ENCODE results near the gene SUB1. TPM values are rescaled to one million over a fixed set of nuclear protein-coding genes. Genes with fewer than 3 reads are reported as not detected.
"Not testable (repeated sequence)": the region's sequence is repeated elsewhere in the genome, so short reads cannot be mapped to it uniquely, and the experiment has no call there.

Gene SUB1
- 383 TPM for total RNA-seq

DNA sequence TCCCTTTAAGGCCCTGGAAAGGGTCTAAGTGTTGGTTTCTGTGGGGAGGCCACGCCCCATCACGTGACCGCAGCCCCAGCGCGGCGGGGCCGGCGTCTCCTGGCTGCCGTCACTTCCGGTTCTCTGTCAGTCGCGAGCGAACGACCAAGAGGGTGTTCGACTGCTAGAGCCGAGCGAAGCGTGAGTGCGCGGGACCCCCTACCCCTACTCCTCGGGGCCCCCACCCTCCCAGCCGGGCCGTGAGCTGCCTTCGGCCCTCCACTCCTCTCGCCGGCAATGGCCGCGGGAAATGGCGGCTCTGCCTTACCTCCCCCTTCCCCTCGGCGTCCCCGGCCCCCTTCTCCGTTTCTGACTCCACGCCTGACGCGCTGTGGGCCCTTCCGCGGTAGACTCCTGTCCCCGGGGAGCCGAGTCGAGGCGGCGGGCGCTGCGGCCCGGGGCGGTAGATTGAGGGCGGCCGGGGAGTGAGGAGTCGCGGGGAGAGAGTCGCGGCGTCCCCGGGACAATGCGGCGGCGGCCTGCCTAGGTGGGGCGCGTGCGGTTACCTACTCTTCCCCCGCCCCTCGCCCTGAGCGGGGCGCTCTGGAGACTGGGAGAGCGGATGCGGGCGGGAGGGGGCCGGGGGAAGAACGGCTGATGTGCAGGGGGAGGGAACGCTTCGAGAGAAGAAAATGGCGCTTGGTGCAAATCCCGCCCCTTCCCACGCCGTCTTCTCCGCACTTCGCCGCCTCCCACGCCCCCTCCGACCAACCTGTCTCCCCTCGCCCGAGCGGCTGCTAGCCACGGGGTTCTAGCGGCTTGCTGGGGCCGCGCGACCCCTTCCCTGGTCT, at the start of gene SUB1:
Gene SUB1 (plus strand): TSS at position 112 of the 830 bp plus-strand sequence. CDS start 2,956 bp downstream, outside the sequence.
- DNase-seq (ENCODE audit: low spot score in 2 of 2) (peak; percentile 88 to 93), FAIRE-seq (no peak)

DNA sequence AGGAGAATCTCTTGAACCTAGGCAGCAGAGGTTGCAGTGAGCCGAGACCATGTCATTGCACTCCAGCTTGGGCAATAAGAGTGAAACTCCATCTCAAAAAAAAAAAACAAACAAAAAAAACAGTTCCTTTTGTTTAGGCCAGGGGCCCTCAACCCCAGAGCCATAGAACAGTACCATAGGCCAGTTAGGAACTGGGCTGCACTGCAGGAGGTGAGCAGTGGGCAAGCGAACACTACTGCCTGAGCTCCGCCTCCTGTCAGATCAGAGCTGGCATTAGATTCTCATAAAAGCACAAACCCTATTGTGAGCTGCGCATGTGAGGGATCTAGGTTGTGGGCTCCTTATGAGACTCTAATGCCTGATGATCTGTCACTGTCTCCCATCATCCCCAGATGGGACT, 49.1 kb upstream of the SUB1 start:
- DNase-seq (ENCODE audit: low spot score in 2 of 2) (no peak), FAIRE-seq (no peak)

DNA sequence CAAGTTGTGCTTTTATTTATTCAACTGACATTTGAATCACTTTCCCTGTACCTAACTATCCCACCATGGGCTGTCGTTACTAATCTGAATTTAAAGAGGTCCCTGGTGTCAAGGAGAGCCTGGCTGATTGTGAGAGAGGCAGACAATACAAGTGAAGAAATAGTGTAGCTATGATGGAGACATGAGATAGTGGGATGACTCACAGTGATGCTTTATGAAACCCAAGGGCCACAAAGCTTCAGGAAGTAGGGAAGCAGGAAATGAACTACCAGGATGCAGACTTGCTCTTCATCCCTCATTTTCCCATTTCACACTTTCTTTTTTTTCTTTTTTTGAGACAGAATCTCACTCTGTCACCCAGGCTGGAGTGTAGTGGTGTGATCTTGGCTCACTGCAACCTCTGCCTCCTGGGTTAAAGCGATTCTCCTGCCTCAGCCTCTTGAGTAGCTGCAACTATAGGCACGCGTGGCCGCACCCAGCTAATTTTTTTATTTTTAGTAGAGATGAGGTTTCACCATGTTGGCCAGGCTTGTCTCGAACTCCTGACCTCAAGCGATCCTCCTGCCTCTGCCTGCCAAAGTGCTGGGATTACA, 47.8 kb upstream of the SUB1 start:
- FAIRE-seq; DNase-seq (ENCODE audit: low spot score in 2 of 2): not testable (repeated sequence)

DNA sequence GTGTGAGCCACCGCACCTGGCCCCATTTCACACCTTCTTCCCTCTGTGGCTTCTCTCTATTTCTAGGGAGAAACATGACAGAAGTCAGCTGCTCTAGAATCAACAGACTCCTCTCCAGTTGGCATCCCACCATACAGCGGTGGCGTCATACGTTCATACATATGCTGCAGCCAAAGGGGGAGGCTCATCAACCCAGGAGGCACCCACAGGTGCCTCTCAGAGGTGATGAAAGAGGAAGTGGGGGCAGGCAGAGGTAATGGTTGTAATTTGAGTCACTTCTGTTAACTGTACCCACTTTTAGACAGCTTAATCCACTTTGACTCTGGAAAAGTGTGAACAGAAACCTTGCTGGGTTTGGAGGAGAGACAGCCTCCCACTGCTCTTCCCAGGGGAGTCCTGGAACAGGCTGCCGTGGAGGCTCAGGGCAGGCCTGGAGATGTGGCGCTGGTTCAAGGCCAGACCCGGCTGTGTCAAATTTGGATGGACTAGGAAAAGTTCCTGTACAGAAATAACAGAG, 47.3 kb upstream of the SUB1 start:
- DNase-seq (ENCODE audit: low spot score in 2 of 2), result no peak
- FAIRE-seq, result no peak

DNA sequence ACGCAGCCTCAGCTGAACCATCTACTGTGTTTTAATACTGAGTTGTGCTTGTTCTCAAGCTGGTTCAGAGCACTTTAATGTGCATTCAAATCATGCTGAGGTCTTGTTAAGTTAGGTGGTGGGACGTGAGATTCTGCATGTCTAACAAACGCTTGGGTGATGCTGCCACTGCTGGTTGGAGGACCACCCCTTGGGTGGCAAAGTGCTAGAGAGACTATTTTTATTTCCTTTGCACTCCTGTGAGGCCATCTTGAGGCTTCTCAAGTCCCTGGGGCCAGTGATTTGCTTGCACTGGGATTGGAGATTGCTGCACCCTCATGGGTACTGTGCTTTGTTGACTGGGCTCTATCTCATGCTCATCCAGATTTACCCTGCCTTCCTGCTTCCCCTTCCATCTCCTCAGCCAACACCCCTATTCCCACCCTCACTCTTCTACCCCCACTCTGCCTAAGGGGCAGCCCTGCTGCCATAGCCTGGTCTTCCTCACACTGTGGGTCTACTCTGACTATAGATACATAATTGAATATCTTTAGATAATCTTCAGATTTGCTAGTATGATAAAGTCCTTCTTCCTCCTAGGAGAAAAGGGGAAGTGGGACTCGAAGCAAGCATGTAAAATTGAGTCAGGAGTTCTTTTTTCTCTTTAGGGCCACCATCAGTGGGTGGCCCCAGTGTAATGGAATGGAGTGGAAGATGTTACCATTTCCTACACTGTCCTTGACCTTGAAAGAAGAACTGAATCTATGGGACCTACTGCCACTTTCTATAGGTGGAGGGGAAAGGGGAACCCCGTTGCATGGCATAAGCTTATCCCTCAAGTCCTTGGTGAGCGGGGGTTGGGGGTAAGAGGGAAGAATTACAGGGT, 45.1 kb upstream of the SUB1 start:
- FAIRE-seq, result no peak
- no peak for DNase-seq (ENCODE audit: low spot score in 2 of 2)

DNA sequence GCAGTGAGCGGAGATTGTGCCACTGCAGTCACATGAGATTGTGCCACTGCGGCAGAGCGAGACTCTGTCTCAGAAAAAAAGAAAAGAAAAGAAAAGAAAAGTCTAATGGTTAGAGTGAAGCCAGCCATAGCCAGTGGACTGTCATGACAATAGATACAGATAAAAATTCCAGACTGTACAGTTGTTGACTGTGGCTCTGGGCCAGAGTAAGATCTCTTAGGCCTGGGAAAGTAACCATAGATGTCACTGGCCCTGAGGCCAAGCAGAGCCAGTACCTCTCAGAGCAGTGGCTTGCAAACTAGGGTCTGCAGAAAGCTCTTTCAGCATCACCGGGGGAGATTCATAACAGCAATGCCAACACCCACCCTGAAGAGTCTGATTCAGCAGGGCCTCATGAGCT, 44.1 kb upstream of the SUB1 start:
- no peak for FAIRE-seq
- no peak for DNase-seq (ENCODE audit: low spot score in 2 of 2)

DNA sequence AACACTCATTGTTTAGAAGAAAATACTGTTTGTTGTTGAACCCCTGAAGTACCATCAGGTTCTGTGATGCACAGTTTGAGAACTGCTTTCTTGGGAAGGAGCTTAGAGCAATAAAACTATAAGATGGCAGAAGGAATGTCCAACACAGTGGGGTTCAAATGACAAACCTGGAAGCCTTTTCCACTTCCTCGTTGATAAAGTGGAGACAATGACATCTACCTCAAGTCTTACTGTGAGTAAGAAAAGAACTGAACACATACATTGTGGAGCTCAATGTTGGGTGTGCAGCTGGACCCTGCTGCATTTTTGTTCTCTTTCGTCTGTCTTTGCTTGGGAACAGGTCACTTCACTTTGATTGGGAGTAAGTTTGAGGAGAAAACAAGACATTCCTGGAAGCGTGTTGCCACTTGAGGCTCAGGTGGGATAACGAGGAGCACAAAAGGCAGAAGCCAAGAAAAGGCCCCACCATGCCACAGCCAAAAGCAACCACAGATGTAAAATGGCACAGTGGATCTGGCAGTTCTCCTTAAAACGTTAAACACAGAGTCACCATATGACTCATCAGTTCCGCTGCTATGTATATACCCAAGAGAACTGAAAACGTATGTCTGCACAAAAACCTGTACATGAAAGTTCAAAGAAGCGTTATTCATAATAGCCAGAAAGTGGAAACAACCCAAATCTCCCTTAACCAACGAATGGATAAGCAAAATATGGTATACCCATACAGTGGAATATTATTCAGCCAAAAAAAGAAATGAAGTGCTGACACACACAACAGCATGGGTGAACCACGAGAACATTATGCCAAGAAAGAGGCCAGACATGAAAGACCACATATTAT, 42.9 kb upstream of the SUB1 start:
- no peak for FAIRE-seq
- no peak for DNase-seq (ENCODE audit: low spot score in 2 of 2)

DNA sequence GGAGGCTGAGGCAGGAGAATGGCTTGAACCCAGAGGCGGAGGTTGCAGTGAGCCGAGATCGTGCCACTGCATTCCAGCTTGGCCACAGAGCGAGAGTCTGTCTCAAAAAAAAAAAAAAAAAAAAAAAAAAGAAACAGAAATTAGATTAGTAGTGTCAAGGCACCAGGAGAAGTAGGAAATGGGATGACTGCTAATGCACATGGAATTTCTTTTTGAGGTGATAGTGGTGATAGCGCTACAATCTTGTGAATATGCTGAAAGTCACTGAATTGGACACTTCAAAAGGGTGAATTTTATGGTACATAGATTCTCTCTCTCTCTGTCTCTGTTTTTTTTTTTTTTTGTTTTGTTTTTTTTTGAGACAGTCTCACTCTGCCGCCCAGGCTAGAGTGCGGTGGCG, 42.1 kb upstream of the SUB1 start:
- no peak for DNase-seq (ENCODE audit: low spot score in 2 of 2)
- no peak for FAIRE-seq

DNA sequence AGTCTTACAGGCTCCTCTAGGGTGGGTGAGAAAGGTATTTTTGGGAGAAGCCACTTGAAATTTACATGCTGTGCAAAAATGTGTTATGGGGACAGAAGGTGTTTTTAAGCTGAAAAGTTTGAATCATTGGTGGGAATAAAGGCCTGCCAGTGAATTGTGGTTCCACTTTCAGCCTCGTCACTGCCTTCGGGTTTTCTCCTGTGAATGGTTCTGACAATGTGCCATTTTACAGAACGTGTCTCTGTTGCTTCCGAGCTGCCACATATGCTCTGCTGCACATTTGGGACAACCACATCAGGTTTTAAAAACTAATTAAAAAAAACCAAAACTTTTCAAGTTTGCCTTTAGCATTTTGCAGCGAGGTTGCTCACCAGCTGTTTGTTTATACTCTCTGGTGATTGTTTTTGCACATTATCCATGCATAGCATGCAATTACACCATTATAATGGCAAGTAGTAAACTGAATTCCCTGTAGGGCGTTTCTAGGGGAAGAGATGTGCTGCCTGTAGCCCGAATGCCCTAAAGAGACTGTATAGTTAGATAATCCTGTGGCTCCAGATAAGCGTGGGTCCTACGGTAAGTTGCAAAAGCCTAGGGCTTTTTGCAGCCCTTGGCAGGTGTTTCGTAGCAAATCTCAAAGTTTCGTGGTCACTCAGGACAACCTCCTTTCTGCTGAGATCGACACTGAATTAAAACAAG, 40.1 kb upstream of the SUB1 start:
- FAIRE-seq (no peak), DNase-seq (ENCODE audit: low spot score in 2 of 2) (no peak)

DNA sequence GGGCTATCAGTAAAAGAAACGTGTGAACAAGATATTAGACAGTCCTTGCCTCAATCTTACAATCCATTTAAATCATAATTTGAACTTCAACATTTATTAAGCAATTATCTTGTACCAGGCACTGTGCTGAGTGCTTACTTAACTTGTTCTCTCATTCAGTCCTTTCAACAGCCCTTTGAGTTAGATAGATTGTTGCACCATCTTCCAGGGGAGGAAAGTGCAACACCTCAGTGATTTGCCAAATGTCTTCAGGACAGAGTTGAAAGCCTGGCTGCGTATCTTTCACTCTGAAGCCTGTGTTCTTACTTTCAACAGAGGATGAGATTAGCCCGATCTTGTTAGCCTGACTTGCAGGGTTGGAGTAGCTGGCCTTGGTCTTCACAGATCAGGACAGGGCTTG, 34.2 kb upstream of the SUB1 start:
- FAIRE-seq (no peak), DNase-seq (ENCODE audit: low spot score in 2 of 2) (no peak)

DNA sequence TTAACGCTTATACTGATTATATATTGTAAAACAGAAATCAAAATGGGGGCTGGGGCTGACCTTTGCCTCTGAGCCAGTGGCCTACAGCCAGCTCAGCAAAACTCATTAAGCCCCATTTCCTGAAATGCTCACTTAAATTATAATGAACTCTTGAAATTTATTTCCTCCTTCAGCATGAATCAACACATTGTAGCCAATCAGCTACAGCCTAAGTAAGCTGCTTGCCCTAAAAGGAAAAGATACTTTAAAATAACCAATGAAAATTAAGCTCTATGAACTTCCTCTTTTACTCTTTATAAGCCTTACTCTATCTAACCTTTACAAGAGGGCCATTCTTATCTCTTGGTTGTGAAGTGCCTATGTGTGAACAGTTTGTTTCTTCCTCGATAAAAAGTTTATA, 33.5 kb upstream of the SUB1 start:
- DNase-seq (ENCODE audit: low spot score in 2 of 2), result no peak

DNA sequence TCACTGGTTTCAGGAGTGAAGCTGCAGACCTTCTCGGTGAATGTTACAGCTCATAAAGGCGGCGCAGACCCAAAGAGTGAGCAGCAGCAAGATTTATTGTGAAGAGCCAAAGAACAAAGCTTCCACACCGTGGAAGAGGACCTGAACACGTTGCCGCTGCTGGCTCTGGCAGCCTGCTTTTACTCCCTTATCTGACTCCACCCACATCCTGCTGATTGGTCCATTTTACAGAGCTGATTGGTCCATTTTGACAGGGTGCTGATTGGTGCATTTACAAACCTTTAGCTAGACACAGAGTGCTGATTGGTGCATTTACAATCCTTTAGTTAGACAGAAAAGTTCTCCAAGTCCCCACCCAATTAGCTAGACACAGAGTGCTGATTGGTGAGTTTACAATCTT, 32.9 kb upstream of the SUB1 start:
- not testable (repeated sequence) for FAIRE-seq; DNase-seq (ENCODE audit: low spot score in 2 of 2)

More for the DNA sequence above, 33.5 kb upstream of the SUB1 start:
- no peak for FAIRE-seq

DNA sequence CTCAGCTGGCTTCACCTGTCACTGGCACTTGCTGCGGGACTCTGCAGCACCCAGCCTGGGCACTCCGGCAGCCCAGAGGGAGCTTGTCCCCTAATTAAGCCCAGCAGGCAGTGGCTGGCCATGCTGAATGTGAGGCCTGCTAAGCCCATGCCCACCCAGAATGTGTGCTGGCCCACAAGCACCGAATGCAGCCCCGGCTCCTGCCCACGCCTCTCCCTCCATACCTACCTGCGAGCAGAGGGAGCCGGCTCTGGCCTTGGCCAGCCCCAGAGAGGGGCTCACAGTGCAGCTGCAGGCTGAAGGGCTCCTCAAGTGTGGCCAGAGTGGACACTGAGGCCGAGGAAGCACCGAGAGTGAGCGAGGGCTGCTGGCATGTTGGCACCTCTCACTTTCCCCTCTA, 32.4 kb upstream of the SUB1 start:
- DNase-seq (ENCODE audit: low spot score in 2 of 2) (no peak), FAIRE-seq (no peak)

DNA sequence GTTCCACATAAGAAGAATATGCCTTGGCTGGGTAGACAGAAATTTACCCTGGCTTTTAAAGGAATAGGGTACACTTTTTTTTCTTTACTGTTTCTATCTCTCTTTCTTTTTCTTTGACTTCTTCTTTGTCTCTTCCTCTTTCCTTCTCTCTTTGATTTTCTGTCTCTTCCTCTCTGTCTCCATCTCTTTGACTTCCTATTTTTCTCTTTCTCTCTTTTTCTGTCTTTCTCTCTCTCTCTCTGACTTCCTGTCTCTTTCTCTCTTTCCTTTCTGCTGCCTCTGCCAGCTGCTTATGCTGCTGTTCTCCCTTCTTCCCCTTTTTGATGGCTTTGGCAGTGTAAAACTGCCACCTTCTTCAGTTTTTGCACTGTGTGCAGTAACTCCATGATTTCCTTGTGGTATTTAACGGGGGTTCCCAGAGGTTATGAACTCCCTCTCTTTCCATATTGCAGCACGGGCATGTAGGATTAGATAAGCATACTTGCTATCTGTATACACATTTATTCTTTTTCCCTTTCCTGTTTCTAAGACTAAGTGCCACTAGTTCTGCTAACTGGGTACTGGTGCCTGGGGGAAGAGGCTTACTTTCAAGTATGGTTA, 31.1 kb upstream of the SUB1 start:
- DNase-seq (ENCODE audit: low spot score in 2 of 2); FAIRE-seq: not testable (repeated sequence)

DNA sequence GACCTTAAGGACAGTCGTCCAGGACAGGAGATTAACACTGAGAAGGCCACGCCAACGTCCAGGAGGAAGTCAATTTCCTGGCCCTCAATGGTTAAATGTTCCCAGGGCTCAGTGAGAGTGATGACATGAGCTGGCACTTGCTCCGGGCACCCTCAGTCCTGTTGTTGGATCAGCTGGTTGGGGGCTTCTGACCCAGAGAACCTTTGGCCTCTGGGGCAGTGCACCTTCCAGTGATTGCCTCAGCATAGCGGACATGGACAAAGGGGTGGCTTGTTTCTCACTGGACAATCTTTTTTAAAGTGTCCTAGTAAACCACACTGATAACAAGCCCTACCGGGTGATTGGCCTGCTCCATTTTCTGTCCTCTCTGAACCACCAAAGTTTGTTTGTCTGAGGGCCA, 28.8 kb upstream of the SUB1 start:
- FAIRE-seq, result not testable (repeated sequence)

DNA sequence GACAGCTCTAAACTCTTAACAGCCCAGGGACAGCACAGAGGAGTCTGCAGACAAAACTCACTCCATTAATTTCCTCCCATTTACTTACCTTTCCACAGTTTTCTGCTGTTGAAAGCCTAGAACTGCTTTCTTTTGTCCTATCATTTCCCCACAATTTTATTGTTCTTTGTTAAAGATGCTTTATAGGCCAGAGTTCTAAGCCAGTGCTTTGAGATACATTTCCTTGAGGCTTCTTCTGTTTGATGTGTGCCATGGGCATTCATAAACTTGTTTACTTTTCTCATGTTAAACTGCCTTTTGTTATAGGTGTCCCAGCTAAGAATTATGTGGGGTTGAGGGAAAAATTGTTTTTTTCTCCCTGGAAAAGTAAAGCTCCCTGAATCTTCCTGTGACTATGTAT, 25.9 kb upstream of the SUB1 start:
- no peak for FAIRE-seq
- DNase-seq (ENCODE audit: low spot score in 2 of 2), result no peak

More for the DNA sequence above, 28.8 kb upstream of the SUB1 start:
- DNase-seq (ENCODE audit: low spot score in 2 of 2), result not testable (repeated sequence)

DNA sequence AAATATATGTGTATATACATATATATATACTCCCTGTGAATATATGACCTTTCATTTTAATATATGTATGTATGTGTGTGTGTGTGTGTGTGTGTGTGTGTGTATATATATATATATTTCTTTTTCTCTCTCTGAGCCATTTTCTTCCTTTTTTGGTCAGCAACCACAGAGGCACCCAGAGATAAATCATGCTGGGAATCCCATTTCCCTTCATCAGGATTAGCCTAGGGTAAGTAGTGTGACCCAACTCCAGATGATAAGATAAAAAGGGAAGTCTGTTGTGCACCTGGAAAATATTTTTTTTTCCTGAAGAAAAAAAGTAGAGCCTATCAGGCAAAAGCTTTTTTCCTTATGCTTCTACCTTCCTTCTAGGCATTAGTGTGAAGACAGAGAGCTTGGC, 25.4 kb upstream of the SUB1 start:
- FAIRE-seq (no peak), DNase-seq (ENCODE audit: low spot score in 2 of 2) (no peak)

DNA sequence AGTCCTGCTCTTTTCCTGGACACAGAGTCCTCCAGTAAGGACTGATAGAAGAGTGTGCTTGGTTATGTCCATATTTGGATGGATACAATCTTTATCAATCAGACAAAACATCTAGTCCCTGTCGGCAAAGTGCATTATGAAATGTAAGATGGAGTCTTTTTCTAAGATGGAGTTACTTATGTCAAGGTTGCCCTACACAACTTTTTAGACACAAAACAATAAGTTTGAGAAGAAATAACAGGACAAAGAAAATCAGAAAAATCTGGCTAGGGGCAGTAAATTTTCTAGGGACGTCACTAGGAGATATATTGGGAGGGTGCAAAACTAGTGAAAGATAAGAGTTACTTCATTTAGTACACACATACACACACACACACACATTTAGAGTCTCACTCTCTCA, 23.3 kb upstream of the SUB1 start:
- no peak for DNase-seq (ENCODE audit: low spot score in 2 of 2)
- FAIRE-seq, result no peak

DNA sequence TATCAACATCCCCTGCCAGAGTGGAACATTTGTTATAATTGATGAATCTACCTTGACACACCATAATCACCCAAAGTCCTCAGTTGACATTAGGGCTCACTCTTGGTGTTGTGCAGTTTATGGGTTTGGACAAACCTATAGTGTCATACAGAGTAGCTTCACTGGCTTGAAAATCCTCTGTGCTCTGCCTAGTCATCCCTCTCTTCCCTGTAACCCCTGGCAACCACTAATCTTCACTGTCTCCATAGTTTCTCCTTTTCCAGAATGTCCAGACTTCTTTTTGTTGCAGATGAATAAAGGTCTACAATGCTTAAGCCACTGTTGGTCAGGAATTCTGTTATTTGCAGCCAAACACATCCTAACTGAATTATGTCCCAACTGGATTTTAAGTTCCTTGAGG, 22.5 kb upstream of the SUB1 start:
- no peak for DNase-seq (ENCODE audit: low spot score in 2 of 2)
- FAIRE-seq, result no peak

All from frontal cortex (tissue), 4 donors.